OCI-LY1 (cell line): ENCODE data around the gene MIA2.

Experiments used
- EZH2 ChIP-seq: fragments of 200-600 bp; sonication (generic), shearing (Covaris generic); IDR thresholded peaks from 2 replicates; pipeline ENCODE4 v1.8.0; 2017; ENCODE audit warnings: borderline replicate concordance, mixed run types, mild to moderate bottlenecking, antibody characterized with exemption, low read length, moderate library complexity, mixed read lengths
- TF ChIP-seq, protein P1 (sequence below): fragments of 200-600 bp; sonication (generic), shearing (Covaris generic); IDR thresholded peaks from 2 replicates; pipeline ENCODE4 v1.5.1; 2017; ENCODE audit warnings: mild to moderate bottlenecking, antibody characterized with exemption, low read length, moderate library complexity, mixed read lengths

GRCh38 chr14:39203659-39204606 is 29.8 kb upstream of the MIA2 start:
- TF ChIP-seq EZH2 = no peak
- TF ChIP-seq, protein P1, sequence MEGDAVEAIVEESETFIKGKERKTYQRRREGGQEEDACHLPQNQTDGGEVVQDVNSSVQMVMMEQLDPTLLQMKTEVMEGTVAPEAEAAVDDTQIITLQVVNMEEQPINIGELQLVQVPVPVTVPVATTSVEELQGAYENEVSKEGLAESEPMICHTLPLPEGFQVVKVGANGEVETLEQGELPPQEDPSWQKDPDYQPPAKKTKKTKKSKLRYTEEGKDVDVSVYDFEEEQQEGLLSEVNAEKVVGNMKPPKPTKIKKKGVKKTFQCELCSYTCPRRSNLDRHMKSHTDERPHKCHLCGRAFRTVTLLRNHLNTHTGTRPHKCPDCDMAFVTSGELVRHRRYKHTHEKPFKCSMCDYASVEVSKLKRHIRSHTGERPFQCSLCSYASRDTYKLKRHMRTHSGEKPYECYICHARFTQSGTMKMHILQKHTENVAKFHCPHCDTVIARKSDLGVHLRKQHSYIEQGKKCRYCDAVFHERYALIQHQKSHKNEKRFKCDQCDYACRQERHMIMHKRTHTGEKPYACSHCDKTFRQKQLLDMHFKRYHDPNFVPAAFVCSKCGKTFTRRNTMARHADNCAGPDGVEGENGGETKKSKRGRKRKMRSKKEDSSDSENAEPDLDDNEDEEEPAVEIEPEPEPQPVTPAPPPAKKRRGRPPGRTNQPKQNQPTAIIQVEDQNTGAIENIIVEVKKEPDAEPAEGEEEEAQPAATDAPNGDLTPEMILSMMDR = no peak
